Measurements from ENCODE around the gene ATP1A1.

DNA sequence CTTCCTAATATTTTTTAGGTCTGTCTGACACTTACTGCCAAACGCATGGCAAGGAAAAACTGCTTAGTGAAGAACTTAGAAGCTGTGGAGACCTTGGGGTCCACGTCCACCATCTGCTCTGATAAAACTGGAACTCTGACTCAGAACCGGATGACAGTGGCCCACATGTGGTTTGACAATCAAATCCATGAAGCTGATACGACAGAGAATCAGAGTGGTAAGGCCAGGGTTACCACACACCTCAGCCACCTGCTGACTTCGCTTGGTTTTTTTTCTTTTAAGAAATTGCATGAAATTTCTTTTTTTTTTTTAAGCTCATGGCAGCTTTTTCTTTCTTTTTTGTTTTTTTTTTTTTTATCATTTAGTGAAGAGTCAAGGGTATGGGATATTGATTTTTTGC lies 17.2 kb downstream of the ATP1A1 start:
- TF ChIP-seq POLR2A (IDR thresholded peaks at IDR 0.05): no peak
- TF ChIP-seq, protein P1, sequence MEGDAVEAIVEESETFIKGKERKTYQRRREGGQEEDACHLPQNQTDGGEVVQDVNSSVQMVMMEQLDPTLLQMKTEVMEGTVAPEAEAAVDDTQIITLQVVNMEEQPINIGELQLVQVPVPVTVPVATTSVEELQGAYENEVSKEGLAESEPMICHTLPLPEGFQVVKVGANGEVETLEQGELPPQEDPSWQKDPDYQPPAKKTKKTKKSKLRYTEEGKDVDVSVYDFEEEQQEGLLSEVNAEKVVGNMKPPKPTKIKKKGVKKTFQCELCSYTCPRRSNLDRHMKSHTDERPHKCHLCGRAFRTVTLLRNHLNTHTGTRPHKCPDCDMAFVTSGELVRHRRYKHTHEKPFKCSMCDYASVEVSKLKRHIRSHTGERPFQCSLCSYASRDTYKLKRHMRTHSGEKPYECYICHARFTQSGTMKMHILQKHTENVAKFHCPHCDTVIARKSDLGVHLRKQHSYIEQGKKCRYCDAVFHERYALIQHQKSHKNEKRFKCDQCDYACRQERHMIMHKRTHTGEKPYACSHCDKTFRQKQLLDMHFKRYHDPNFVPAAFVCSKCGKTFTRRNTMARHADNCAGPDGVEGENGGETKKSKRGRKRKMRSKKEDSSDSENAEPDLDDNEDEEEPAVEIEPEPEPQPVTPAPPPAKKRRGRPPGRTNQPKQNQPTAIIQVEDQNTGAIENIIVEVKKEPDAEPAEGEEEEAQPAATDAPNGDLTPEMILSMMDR (IDR thresholded peaks at IDR 0.05): no peak
